ENCODE data around the gene C1orf105.

C1orf105 gene

DNA sequence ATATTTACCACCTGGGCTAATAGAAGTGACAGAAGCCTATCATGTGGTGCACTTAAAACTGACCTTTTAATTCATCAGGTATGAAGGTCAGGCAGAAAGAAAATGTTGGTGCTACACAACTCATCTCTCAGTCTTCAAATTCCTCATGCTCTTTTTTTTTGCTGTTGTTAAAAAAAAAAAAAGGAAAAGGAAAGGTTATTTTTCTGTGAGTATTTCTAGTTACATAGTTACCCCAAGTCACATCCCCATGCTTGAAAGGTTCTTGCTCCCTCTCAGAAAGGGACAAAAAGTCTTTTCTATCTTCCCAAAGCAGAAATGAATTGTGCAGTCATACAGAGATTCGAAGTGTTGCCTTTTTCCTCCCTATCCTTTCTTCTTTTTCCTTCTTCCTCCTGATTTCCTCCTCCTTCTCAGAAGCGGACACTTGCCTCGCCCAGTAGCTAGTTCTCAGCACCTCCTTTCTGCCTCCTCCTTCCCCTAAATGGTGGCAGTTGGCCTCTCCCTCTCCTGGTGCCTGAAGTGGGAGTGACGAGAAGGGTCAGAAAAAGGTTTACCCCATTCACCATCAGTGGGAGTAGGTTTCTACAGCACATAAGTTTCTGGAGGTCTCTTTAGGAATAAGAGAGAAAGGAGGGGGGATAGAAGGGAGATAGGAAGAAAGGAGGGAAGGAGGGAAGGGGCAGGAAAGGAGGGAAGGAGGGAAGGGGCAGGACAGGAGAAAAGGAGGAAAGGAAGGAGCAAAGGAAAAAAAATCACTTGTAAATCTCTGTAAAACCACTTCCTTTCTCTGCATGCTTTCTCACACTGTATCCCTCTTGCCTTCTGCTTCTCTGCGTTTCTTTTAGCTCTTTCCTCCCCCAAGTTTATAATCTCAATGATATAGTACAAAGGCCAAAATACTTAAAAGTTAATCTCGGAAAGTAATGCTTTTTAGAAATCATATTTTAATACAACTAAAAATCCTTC, 20.4 kb upstream of the C1orf105 start:
- no peak overlapping the region for H3K4me3 ChIP-seq (replicated peaks; ENCODE audit: low read depth, low read length)
- TF ChIP-seq, protein P1, sequence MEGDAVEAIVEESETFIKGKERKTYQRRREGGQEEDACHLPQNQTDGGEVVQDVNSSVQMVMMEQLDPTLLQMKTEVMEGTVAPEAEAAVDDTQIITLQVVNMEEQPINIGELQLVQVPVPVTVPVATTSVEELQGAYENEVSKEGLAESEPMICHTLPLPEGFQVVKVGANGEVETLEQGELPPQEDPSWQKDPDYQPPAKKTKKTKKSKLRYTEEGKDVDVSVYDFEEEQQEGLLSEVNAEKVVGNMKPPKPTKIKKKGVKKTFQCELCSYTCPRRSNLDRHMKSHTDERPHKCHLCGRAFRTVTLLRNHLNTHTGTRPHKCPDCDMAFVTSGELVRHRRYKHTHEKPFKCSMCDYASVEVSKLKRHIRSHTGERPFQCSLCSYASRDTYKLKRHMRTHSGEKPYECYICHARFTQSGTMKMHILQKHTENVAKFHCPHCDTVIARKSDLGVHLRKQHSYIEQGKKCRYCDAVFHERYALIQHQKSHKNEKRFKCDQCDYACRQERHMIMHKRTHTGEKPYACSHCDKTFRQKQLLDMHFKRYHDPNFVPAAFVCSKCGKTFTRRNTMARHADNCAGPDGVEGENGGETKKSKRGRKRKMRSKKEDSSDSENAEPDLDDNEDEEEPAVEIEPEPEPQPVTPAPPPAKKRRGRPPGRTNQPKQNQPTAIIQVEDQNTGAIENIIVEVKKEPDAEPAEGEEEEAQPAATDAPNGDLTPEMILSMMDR (IDR thresholded peaks at IDR 0.05; ENCODE audit: insufficient read depth, low read length, poor library complexity, severe bottlenecking), result no peak
- no peaks in the 10 kb centered on the region for H3K36me3 ChIP-seq (ENCODE audit: control insufficient read depth, insufficient read depth, low read length)
- no peak for DNase-seq (ENCODE audit: extremely low read depth, insufficient read length)
- H3K27me3 ChIP-seq (replicated peaks; ENCODE audit: control insufficient read depth, insufficient read depth, low read length), result no peaks in the 10 kb centered on the region

DNA sequence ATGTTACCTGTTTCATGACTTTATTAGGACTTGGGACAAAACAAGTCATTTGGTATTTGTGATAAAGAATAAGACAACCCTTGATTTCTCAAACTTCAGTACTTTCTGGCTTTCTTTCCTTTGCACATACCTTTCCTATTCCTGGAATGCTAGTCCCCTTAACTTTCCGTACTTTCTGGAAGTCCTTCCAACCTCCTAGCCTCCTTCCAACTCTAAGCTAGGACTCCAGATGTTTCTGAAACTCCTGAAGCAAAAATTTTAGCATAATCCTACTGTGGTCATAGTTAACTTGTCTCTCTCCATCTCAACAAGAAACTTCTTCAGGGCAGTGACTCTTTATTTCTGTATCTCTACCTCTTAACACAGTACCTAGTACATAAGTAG, 19.8 kb upstream of the C1orf105 start:
- TF ChIP-seq, protein P1 (IDR thresholded peaks at IDR 0.05; ENCODE audit: insufficient read depth, low read length, poor library complexity, severe bottlenecking), result no peak
- no peaks in the 10 kb centered on the region for H3K27me3 ChIP-seq (replicated peaks; ENCODE audit: control insufficient read depth, insufficient read depth, low read length)
- no peak for DNase-seq (ENCODE audit: extremely low read depth, insufficient read length)
- H3K36me3 ChIP-seq (ENCODE audit: control insufficient read depth, insufficient read depth, low read length), result no peaks in the 10 kb centered on the region
- no peak overlapping the region for H3K4me3 ChIP-seq (replicated peaks; ENCODE audit: low read depth, low read length)

DNA sequence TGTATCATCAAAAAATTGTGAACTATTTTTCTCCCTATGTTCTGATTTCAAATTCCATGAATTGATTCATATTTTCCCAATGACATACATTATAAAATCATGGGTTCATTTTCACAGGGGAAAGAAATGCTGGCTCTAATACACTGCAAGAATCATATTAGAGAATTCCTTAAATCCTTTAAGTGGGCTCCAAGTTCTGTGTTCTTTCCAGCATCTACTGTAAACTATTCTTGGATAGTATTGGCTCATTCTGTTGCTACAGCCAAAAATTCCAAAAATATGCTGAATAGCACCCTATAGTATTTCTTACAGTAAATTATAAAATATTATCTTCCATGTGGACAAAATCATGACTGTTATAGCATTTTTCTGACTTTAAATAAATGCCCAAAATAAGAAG, 19.0 kb upstream of the C1orf105 start:
- Histone ChIP-seq H3K4me3 (replicated peaks; ENCODE audit: low read depth, low read length) (no peak overlapping the region), H3K27me3 (replicated peaks; ENCODE audit: control insufficient read depth, insufficient read depth, low read length) (no peaks in the 10 kb centered on the region), H3K36me3 (ENCODE audit: control insufficient read depth, insufficient read depth, low read length) (no peaks in the 10 kb centered on the region)
- TF ChIP-seq, protein P1 (IDR thresholded peaks at IDR 0.05; ENCODE audit: insufficient read depth, low read length, poor library complexity, severe bottlenecking), result no peak
- no peak for DNase-seq (ENCODE audit: extremely low read depth, insufficient read length)

DNA sequence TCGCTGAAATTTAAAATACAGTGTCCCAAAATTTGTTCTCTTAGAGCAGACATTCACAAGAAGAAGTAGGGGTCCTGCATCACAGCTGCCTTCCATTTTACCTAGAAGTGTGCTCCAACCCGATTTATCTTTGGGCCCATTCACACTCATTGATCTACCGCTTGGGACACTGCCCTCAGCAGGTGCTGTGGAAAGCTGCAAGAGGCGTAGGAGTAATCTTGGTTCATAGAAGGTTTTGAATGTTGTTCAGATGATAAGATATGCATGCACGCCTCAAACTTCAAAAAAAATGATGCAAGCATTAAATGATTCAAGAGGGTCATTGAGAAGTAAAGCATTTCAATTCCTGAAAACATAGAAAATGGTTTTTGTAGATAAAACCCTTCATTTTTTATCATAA, 18.6 kb upstream of the C1orf105 start:
- Histone ChIP-seq H3K36me3 (ENCODE audit: control insufficient read depth, insufficient read depth, low read length) (no peaks in the 10 kb centered on the region), H3K4me3 (replicated peaks; ENCODE audit: low read depth, low read length) (no peak overlapping the region), H3K27me3 (replicated peaks; ENCODE audit: control insufficient read depth, insufficient read depth, low read length) (no peaks in the 10 kb centered on the region)
- no peak for DNase-seq (ENCODE audit: extremely low read depth, insufficient read length)
- TF ChIP-seq, protein P1 (IDR thresholded peaks at IDR 0.05; ENCODE audit: insufficient read depth, low read length, poor library complexity, severe bottlenecking), result peak; percentile 31

DNA sequence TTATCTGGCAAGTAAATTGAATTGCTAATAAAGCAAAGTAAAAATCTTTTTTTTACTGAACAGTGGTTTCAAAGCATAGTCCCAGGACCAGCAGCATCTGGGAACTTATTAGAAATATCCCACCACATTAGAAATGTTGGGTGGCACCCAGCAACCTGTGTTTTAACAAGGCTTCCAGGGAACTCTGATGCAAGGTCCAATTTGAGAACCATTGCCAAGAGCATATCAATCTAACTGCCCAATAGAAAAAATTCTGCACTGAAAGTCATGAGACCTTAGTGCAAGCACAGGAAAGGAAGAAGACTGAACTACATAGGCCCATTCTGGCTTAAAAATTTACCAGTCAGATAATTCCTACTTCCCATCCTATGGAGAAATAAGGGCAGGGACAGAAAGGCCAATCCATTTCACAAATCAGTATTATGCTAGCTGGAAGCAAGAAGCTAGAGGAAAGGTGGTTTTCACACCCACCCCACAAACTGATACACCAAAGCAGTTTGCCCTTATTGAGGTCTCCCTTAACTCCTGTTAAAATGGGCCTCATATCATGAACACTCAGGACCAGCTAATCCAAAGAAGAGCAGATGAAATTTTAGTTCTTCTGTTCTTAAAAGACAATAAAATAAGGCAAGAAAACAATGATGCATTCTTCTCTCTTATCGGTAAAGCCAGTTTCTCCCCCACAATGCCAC, 17.5 kb upstream of the C1orf105 start:
- TF ChIP-seq, protein P1 (IDR thresholded peaks at IDR 0.05; ENCODE audit: insufficient read depth, low read length, poor library complexity, severe bottlenecking), result no peak
- no peaks in the 10 kb centered on the region for H3K27me3 ChIP-seq (replicated peaks; ENCODE audit: control insufficient read depth, insufficient read depth, low read length)
- no peak overlapping the region for H3K4me3 ChIP-seq (replicated peaks; ENCODE audit: low read depth, low read length)
- no peaks in the 10 kb centered on the region for H3K36me3 ChIP-seq (ENCODE audit: control insufficient read depth, insufficient read depth, low read length)
- DNase-seq (ENCODE audit: extremely low read depth, insufficient read length), result no peak
